NCI-H1436 treated with DMSO at 0.1 percent for 48 hours (cell line): ENCODE data around the gene RAB22A.
"Not testable (repeated sequence)": the region's sequence is repeated elsewhere in the genome, so short reads cannot be mapped to it uniquely, and the experiment has no call there.

Source experiments
- DNase-seq: peaks from one replicate; lab custom pipeline; 2025; lab: John Stamatoyannopoulos, UW

The RAB22A gene

DNA sequence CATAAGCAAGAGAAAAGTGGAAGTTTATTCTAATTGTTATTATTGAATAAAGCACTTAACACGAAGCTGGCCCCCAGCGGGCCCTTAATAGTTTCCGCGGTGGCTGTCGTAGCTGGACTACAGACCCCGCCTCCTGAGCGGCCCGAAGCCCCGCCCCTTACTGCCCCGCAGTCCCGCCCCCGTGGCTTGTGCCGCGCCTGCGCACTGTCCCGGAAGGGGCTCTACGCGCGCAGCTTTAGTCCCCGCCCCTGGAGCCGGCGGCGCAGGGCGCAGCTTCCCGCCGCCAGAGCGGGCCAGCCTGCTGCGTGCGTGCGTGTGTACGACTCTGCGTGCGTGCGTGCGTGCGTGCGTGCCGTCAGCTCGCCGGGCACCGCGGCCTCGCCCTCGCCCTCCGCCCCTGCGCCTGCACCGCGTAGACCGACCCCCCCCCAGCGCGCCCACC, 79.4 kb downstream of the RAB22A start, which contains the start of gene VAPB:
VAPB (plus strand) TSS at position 348 of the 442 bp plus-strand sequence. CDS start 231 bp downstream, outside the sequence.
- peak; percentile 45 for DNase-seq

DNA sequence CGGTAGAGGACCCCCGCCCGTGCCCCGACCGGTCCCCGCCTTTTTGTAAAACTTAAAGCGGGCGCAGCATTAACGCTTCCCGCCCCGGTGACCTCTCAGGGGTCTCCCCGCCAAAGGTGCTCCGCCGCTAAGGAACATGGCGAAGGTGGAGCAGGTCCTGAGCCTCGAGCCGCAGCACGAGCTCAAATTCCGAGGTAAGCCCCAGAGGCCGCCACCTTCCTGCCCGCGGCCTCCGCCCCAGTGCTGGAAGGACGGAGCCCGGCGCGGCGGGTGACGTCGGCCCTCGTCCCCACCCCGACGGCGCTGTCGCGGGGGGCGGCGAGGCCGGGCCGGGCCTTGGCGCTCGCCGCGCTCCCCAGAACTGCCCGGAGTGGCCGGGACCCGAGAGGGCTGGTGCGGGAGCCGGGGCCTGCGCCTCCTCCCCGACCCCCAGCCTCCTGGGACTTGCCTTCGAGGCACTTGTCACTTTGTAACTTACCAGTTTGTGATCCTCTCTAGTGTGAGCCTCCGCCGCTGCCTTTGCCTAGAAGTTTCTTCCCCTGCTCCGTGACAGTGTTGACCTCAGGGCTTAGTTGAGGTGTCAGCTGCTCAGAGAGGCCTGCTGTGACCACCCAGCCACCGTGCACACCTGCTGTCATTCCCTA, 79.9 kb downstream of the RAB22A start:
- no peak for DNase-seq

- DNase-seq, result no peak
Observed at GRCh38 chr20:58389968-58390658, 80.6 kb downstream of the RAB22A start.

GRCh38 chr20:58390659-58391035, 81.1 kb downstream of the RAB22A start:
- DNase-seq, result no peak

GRCh38 chr20:58392286-58392685, 82.8 kb downstream of the RAB22A start:
- DNase-seq, result no peak

GRCh38 chr20:58393299-58393698, 83.8 kb downstream of the RAB22A start:
- DNase-seq, result no peak

GRCh38 chr20:58394801-58395200, 85.3 kb downstream of the RAB22A start:
- DNase-seq, result no peak

DNA sequence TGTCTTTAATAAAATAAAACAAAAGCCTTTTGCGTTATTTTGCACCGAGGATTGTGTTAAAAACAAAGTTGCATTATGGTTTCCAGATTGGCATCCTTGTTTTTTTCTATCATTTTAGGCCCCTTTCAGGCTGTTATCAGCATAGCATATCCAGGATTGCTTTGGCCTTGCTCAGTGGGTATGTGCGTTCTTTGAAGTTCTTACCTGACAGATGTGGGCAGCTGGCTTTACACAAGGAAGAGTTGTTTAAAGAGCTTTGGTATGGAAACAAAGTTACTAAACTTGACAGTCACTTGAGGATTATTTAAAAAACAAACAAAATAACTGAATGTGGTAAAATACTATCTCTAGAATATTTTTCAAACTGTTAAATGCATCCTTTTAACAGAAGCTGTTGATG, 86.1 kb downstream of the RAB22A start:
- DNase-seq, result no peak

DNA sequence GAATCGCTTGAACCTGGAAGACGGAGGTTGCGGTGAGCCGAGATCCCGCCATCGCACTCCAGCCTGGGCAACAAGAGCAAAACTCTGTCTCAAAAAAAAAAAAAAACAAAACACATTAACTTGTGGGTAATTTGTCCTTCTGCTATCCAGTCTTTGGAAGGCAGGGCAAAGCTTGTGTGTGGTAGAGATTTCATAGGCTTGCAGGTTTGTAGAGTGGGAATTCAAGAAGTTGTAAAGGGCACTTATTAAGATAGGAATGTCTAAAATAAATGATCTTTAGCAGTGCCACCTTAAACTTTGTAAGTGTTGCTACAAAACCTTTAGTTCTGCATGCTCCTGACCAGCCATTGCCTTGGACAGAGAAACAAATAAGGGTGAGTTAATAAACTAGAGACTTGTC, 87.9 kb downstream of the RAB22A start:
- no peak for DNase-seq

GRCh38 chr20:58398254-58398653, 88.7 kb downstream of the RAB22A start:
- no peak for DNase-seq

- no peak for DNase-seq
Observed at GRCh38 chr20:58399926-58400325, 90.4 kb downstream of the RAB22A start.

DNA sequence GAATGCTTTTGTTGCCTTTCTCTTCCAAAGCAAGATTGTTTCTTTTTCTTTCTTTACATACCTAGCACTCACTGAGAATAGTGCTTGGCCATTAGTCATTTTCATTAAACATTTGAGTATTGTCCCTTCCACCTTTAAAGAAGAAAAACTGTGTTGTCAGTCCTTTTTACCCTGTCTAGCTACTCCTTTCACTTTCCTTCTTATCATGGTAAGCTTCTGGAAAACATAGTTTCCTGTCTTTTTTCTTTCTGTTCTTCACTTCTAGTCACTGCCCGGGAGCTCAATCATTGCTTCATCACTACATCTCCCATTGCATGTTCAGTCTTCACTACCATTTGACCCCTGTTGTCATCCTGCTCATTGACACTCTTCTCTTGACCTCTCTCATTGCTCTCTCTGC, 91.6 kb downstream of the RAB22A start:
- DNase-seq, result no peak

GRCh38 chr20:58402305-58402704, 92.8 kb downstream of the RAB22A start:
- no peak for DNase-seq

- DNase-seq, result no peak
Observed at GRCh38 chr20:58402827-58403226, 93.3 kb downstream of the RAB22A start.

GRCh38 chr20:58403272-58403671, 93.8 kb downstream of the RAB22A start:
- DNase-seq, result no peak

DNA sequence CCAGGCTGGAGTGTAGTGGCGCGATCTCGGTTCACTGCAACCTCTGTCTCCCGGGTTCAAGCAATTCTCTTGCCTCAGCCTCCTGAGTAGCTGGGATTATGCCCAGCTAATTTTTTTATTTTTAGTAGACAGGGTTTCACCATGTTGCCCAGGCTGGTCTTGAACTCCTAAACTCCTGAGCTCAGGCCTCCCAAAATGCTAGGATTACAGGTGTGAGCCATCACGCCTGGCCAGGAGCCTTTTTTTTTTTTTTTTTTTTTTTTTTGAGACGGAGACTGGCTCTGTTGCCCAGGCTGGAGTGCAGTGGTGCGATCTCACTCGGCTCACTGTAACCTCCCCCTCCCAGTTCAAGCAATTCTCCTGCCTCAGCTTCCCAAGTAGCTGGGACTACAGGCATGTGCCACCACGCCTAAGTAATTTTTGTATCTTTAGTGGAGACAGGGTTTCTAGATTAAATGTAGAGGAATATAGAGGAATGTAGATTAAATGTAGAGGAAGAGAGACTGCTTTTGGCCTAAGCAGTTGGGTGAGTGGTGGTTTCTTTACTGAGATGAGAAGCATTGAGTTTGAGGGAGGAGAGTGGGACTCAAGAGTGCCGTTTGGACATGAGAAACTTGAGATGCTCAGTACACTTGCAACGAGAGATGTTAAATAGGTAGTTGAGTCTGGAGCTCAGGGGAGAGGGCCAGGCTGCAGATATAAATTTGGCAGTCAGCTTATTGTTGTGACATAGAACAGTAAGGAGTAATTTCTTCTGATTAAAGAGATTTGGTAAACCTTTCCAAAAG, 96.2 kb downstream of the RAB22A start:
- DNase-seq, result no peak

GRCh38 chr20:58406422-58407001, 97.0 kb downstream of the RAB22A start:
- DNase-seq, result no peak

- no peak for DNase-seq
Observed at GRCh38 chr20:58407201-58407873, 97.8 kb downstream of the RAB22A start.

GRCh38 chr20:58407966-58408557, 98.5 kb downstream of the RAB22A start:
- no peak for DNase-seq

- no peak for DNase-seq
Observed at GRCh38 chr20:58408603-58409246, 99.2 kb downstream of the RAB22A start.

DNA sequence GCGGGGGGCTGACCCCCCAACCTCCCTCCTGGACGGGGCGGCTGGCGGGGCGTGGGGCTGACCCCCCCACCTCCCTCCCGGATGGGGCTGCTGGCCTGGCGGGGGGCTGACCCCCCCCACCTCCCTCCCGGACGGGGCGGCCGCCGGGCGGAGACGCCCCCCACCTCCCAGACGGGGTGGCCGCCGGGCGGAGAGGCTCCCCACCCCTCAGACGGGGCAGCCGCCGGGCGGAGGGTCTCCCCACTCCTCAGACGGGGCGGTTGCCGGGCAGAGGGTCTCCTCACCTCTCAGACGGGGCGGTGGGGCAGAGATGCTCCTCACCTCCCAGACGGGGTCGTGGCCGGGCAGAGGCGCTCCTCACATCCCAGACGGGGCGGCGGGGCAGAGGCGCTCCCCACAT, 104.7 kb downstream of the RAB22A start:
- not testable (repeated sequence) for DNase-seq
